Suprapubic skin (tissue), 3 donors: ENCODE measurements around the gene TRIM50.
"Not testable (repeated sequence)": the region's sequence is repeated elsewhere in the genome, so short reads cannot be mapped to it uniquely, and the experiment has no call there.

Source experiments
- CTCF ChIP-seq, 2 donors: fragments of 200-600 bp in 1 of 2; fragments of 450-650 bp in 1 of 2; sonication (generic) in 1 of 2; IDR thresholded peaks; one replicate each; pipeline ENCODE4 v1.5.1; 2016 to 2019; ENCODE audit warnings: antibody characterized with exemption in 2 of 2, mild to moderate bottlenecking in 1 of 2, moderate library complexity in 1 of 2
- EP300 ChIP-seq: sonication (generic); formaldehyde crosslinking; IDR thresholded peaks from one replicate; pipeline ENCODE4 v1.6.1; 2017; ENCODE audit warnings: antibody characterized with exemption

GRCh38 chr7:73267813-73268212 lies 60.1 kb downstream of the TRIM50 start:
- TF ChIP-seq EP300; CTCF (IDR thresholded peaks at IDR 0.05): not testable (repeated sequence)
